Aorta (tissue), 5 donors: ENCODE results near the gene RND2. TPM values are rescaled to one million over a fixed set of nuclear protein-coding genes. Genes with fewer than 3 reads are reported as not detected.
"Not testable (repeated sequence)": the region's sequence is repeated elsewhere in the genome, so short reads cannot be mapped to it uniquely, and the experiment has no call there.

Experiments
- ATAC-seq: fragments of 200-7000 bp; cut with Tn5 transposase; one replicate; pipeline ENCODE4 v1.9.1; 2022; ENCODE audit warnings: moderate library complexity; ENCODE audit not compliant: low FRiP score
- DNase-seq, 2 donors: peaks; one replicate each; pipeline ENCODE4 v3.0.0-alpha.2; 2020
- H3K27ac ChIP-seq, 2 donors: one replicate each; pipeline ENCODE4 v1.5.1; 2013; ENCODE audit warnings: low read length in 2 of 2, mild to moderate bottlenecking in 2 of 2, moderate library complexity in 2 of 2, control low read depth in 1 of 2, inconsistent platforms in 1 of 2, low read depth in 1 of 2
- H3K27me3 ChIP-seq, 2 donors: one replicate each; pipeline ENCODE4 v1.6.1; 2013; ENCODE audit warnings: control low read depth in 1 of 2, low read length in 1 of 2, mild to moderate bottlenecking in 1 of 2, moderate library complexity in 1 of 2; ENCODE audit not compliant: insufficient read depth in 2 of 2, control insufficient read depth in 1 of 2
- H3K36me3 ChIP-seq, 2 donors: one replicate each; pipeline ENCODE4 v1.6.1; 2013; ENCODE audit warnings: control low read depth in 1 of 2, low read length in 1 of 2, mild to moderate bottlenecking in 1 of 2; ENCODE audit not compliant: insufficient read depth in 2 of 2, control insufficient read depth in 1 of 2
- H3K4me1 ChIP-seq, 2 donors: one replicate each; pipeline ENCODE4 v1.6.1; 2013; ENCODE audit warnings: low read length in 2 of 2, control low read depth in 1 of 2, mild to moderate bottlenecking in 1 of 2, moderate library complexity in 1 of 2; ENCODE audit not compliant: insufficient read depth in 2 of 2, control insufficient read depth in 1 of 2
- H3K4me3 ChIP-seq, 2 donors: one replicate each; pipeline ENCODE4 v1.5.1; 2013; ENCODE audit warnings: low read length in 2 of 2, control low read depth in 1 of 2, mild to moderate bottlenecking in 1 of 2
- H3K9me3 ChIP-seq: one replicate; pipeline ENCODE4 v1.6.1; 2013; ENCODE audit warnings: mild to moderate bottlenecking, low read length; ENCODE audit not compliant: control insufficient read depth
- WGBS, 2 donors: extraction: QIAGEN DNeasy Blood & Tissue Kit; methylation state at CpG; one replicate each; pipeline ENCODE4 v1.1.7; 2013; 5-methylcytosine and 5-hydroxymethylcytosine counted together
- intact Hi-C, 2 donors: fragments of 100-400 bp; cut with DNase I; formaldehyde crosslinking; loops; one replicate each; pipeline versions ENCODE4 v1.14.2 to v1.15.0; 2022
- polyA plus RNA-seq, 2 donors: library from polyadenylated mRNA; stranded (reverse); fragments of 200-250 nt; gene quantifications; one replicate each; pipeline ENCODE4 v1.2.3, GENCODE V29; 2013
- total RNA-seq, 2 donors: library from RNA; stranded (reverse); fragmentation: NEBNext Ultra II Directional; extraction: Animal tissue kit (Norgen Biotek cat#: 25700); gene quantifications; one replicate each; pipeline ENCODE4 v1.2.1, GENCODE V29; 2021
- donor health status: healthy with polysubstance abuse.
- donor health status: Bipolar disorder and iron deficiency.
- donor health status: DM: no; HTN: no; CAD: no.
- donor health status: DM: no; HTN: no; CAD: no.
- donor health status: DM: yes; HTN: yes; CAD: no.

The RND2 gene
- total and polyA plus RNA-seq, 4 donors, result 1.1 to 3.9 (median 2.3) TPM

GRCh38 chr17:42999003-42999525 lies 26.0 kb upstream of the RND2 start:
- WGBS, 2 donors, result 14 to 16% methylated on average over 10 of the region's 10 CpGs
- H3K36me3 ChIP-seq, result peaks cover 0 to 5% of the 10 kb centered on the region in 2 donors
- H3K4me1 ChIP-seq, result no peaks in the 10 kb centered on the region
- H3K27me3 ChIP-seq, result no peaks in the 10 kb centered on the region
- H3K4me3 ChIP-seq, result peak overlapping the region; percentile 46 to 75
- ATAC-seq (no peak), DNase-seq (peak; percentile 43 to 58)
- no peaks in the 10 kb centered on the region for H3K9me3 ChIP-seq
- intact Hi-C loops, result loop anchor here in 1 of 2 donors (10.0 kb wide), 1 partner anchor 154 kb away; the partner anchor contains the start of gene AOC2
- H3K27ac ChIP-seq, result peak overlapping the region in 1 of 2 donors; percentile 83

GRCh38 chr17:43000894-43001293 lies 24.1 kb upstream of the RND2 start:
- H3K9me3 ChIP-seq, intact Hi-C loops, H3K4me1 ChIP-seq, H3K27ac ChIP-seq, H3K36me3 ChIP-seq, H3K4me3 ChIP-seq, ATAC-seq, H3K27me3 ChIP-seq: not testable (repeated sequence)
- WGBS, 2 donors, result 92 to 94% methylated on average over 13 of the region's 13 CpGs
- peak; percentile 35 to 61 for DNase-seq

- H3K27ac ChIP-seq, result no peak overlapping the region
- peaks cover 0 to 5% of the 10 kb centered on the region in 2 donors for H3K36me3 ChIP-seq
- no peak for ATAC-seq
- intact Hi-C loops, result no loop called here
- no peaks in the 10 kb centered on the region for H3K27me3 ChIP-seq
- no peak overlapping the region for H3K4me3 ChIP-seq
- H3K9me3 ChIP-seq, result no peaks in the 10 kb centered on the region
- whole genome bisulfite sequencing, 2 donors, result 72 to 77% methylated on average over 5 of the region's 5 CpGs
- peak; percentile 74 to 87 for DNase-seq
- H3K4me1 ChIP-seq, result no peaks in the 10 kb centered on the region
Measured at GRCh38 chr17:43003542-43004172, 21.4 kb upstream of the RND2 start.

GRCh38 chr17:43006639-43007551 lies 18.1 kb upstream of the RND2 start, which contains the start of gene IFI35:
TSS of gene IFI35 (plus strand) at chr17:43006784. CDS start at chr17:43006948, 164 bp downstream.
- ATAC-seq (peak; percentile 92), DNase-seq (peak; percentile 93 to 94)
- Histone ChIP-seq H3K27ac (peak within 1 kb of the TSS in 1 of 2 donors; percentile 58), H3K4me1 (no peaks in the 10 kb centered on the region), H3K4me3 (peak within 1 kb of the TSS; percentile 30 to 50), H3K9me3 (no peaks in the 10 kb centered on the region), H3K36me3 (peaks cover 0 to 2% of the 10 kb centered on the region in 2 donors), H3K27me3 (no peaks in the 10 kb centered on the region)
- intact Hi-C loops, result no loop called here
- 40 to 41% methylated on average over 18 of the region's 18 CpGs for WGBS, 2 donors

- no peaks in the 10 kb centered on the region for H3K4me1 ChIP-seq
Measured at GRCh38 chr17:43010667-43011308, 14.2 kb upstream of the RND2 start.

GRCh38 chr17:43011728-43012472 lies 13.1 kb upstream of the RND2 start:
- Histone ChIP-seq H3K27me3 (no peaks in the 10 kb centered on the region), H3K4me1 (no peaks in the 10 kb centered on the region), H3K36me3 (no peaks in the 10 kb centered on the region), H3K4me3 (no peak overlapping the region), H3K9me3 (no peaks in the 10 kb centered on the region), H3K27ac (no peak overlapping the region)
- 77 to 78% methylated on average over 15 of the region's 15 CpGs for WGBS, 2 donors
- ATAC-seq (no peak), DNase-seq (peak in 1 of 2 donors; percentile 27)
- intact Hi-C loops, result no loop called here

More at GRCh38 chr17:43010667-43011308, 14.2 kb upstream of the RND2 start:
- no peak for DNase-seq
- Histone ChIP-seq H3K36me3 (no peaks in the 10 kb centered on the region), H3K9me3 (no peaks in the 10 kb centered on the region), H3K27me3 (no peaks in the 10 kb centered on the region), H3K27ac (no peak overlapping the region), H3K4me3 (no peak overlapping the region)
- WGBS, 2 donors, result 86 to 87% methylated on average over 5 of the region's 5 CpGs
- ATAC-seq, result no peak
- intact Hi-C loops, result no loop called here

- intact Hi-C loops, result no loop called here
- DNase-seq, result peak in 1 of 2 donors; percentile 64
- WGBS, 2 donors, result 81 to 85% methylated on average over 8 of the region's 8 CpGs
- no peaks in the 10 kb centered on the region for H3K9me3 ChIP-seq
- peaks cover 0 to under 1% of the 10 kb centered on the region in 2 donors for H3K36me3 ChIP-seq
- ATAC-seq, result no peak
- no peak overlapping the region for H3K27ac ChIP-seq
- no peak overlapping the region for H3K4me3 ChIP-seq
- H3K27me3 ChIP-seq, result no peaks in the 10 kb centered on the region
- no peaks in the 10 kb centered on the region for H3K4me1 ChIP-seq
Measured at GRCh38 chr17:43013296-43013695, 11.7 kb upstream of the RND2 start.
